HEK293T (cell line): ENCODE results near the gene CEP63.

Experiments
- CTCF ChIA-PET: fragments of 350-600 bp; formaldehyde crosslinking; extraction: SDS; loops from one replicate; lab custom pipeline; 2021; ENCODE audit warnings: antibody characterized with exemption, inconsistent platforms; lab: Yijun Ruan, JAX
- POLR2A ChIA-PET: fragments of 350-600 bp; formaldehyde crosslinking; extraction: SDS; loops from one replicate; lab custom pipeline; 2020; ENCODE audit warnings: antibody characterized with exemption, inconsistent platforms; lab: Yijun Ruan, JAX
- DNase-seq: peaks from one replicate; pipeline ENCODE4 v3.0.0; 2012; ENCODE audit warnings: mixed read lengths; ENCODE audit errors: extremely low spot score
- ARNT ChIP-seq: fragments of 450-650 bp; IDR thresholded peaks from 2 replicates; pipeline ENCODE4 v1.6.1; 2017; ENCODE audit warnings: mild to moderate bottlenecking
- BHLHE40 ChIP-seq: fragments of 450-650 bp; IDR thresholded peaks from 2 replicates; pipeline ENCODE4 v1.6.1; 2016; ENCODE audit warnings: mild to moderate bottlenecking, moderate library complexity, borderline replicate concordance
- CTBP1 ChIP-seq: fragments of 450-650 bp; IDR thresholded peaks from 2 replicates; pipeline ENCODE4 v1.6.1; 2016; ENCODE audit warnings: borderline replicate concordance
- ELF4 ChIP-seq: fragments of 450-650 bp; IDR thresholded peaks from 2 replicates; pipeline ENCODE4 v1.6.1; 2017; ENCODE audit warnings: antibody characterized with exemption
- FOXA1 ChIP-seq: fragments of 450-650 bp; IDR thresholded peaks from 2 replicates; pipeline ENCODE4 v1.6.1; 2016; ENCODE audit warnings: mild to moderate bottlenecking
- FOXK2 ChIP-seq: fragments of 450-650 bp; IDR thresholded peaks from 2 replicates; pipeline ENCODE4 v1.6.1; 2016; ENCODE audit warnings: mild to moderate bottlenecking
- FOXM1 ChIP-seq: fragments of 450-650 bp; IDR thresholded peaks from 2 replicates; pipeline ENCODE4 v1.6.1; 2017; ENCODE audit warnings: mild to moderate bottlenecking, borderline replicate concordance
- HDGF ChIP-seq: fragments of 450-650 bp; IDR thresholded peaks from 2 replicates; pipeline ENCODE4 v1.6.1; 2017; ENCODE audit warnings: antibody characterized with exemption, borderline replicate concordance
- L3MBTL2 ChIP-seq: fragments of 450-650 bp; conservative IDR thresholded peaks from 2 replicates; pipeline ENCODE4 v1.6.1; 2016; ENCODE audit warnings: mild to moderate bottlenecking
- LEF1 ChIP-seq: fragments of 450-650 bp; IDR thresholded peaks from 2 replicates; pipeline ENCODE4 v1.6.1; 2017; ENCODE audit warnings: mild to moderate bottlenecking, borderline replicate concordance
- NFRKB ChIP-seq: fragments of 450-650 bp; IDR thresholded peaks from 2 replicates; pipeline ENCODE4 v1.6.1; 2016; ENCODE audit warnings: mild to moderate bottlenecking, moderate library complexity
- PKNOX1 ChIP-seq: fragments of 450-650 bp; IDR thresholded peaks from 2 replicates; pipeline ENCODE4 v1.6.1; 2016
- SP1 ChIP-seq: fragments of 450-650 bp; IDR thresholded peaks from 2 replicates; pipeline ENCODE4 v1.6.1; 2017
- SUZ12 ChIP-seq: fragments of 450-650 bp; IDR thresholded peaks from 2 replicates; pipeline ENCODE4 v1.6.1; 2016; ENCODE audit warnings: mild to moderate bottlenecking
- TARDBP ChIP-seq: fragments of 450-650 bp; IDR thresholded peaks from 2 replicates; pipeline ENCODE4 v1.6.1; 2016
- ZNF384 ChIP-seq: fragments of 450-650 bp; IDR thresholded peaks from 2 replicates; pipeline ENCODE4 v1.6.1; 2016

Gene CEP63

GRCh38 chr3:134618478-134619300 is 132.8 kb downstream of the CEP63 start:
- ChIA-PET POLR2A (no interaction called here), CTCF (no interaction called here)
- TF ChIP-seq FOXM1 = no peak
- no peak for TF ChIP-seq ZNF384
- no peak for TF ChIP-seq CTBP1
- TF ChIP-seq ELF4 = no peak
- no peak for TF ChIP-seq PKNOX1
- no peak for TF ChIP-seq LEF1
- TF ChIP-seq BHLHE40 = no peak
- TF ChIP-seq SP1 = no peak
- TF ChIP-seq SUZ12 = no peak
- TF ChIP-seq ARNT = no peak
- no peak for TF ChIP-seq TARDBP
- no peak for TF ChIP-seq FOXK2
- TF ChIP-seq FOXA1 = no peak
- no peak for TF ChIP-seq L3MBTL2
- no peak for TF ChIP-seq HDGF
- no peak for TF ChIP-seq NFRKB
- DNase-seq = no peak

DNA sequence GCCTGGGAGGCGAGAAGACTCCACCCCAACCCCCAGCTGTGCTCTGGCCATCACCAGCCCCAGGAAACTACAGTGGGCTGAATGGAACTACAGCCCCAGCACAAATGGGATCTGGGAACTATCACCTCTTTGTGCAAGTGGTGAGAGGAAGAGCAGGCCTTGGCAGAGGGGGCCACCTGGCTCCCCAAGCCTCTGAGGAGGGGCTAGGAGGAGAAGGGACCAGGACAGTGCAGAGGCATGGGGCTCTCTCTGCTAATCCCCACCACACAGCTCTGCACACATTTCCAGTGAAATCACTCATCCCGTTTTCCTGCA is 133.4 kb downstream of the CEP63 start:
- TF ChIP-seq BHLHE40 (no peak), ARNT (no peak), FOXA1 (no peak), LEF1 (no peak), SP1 (no peak), FOXM1 (no peak), ELF4 (no peak), NFRKB (no peak), SUZ12 (no peak), TARDBP (no peak)
- no peak for DNase-seq
- CTCF ChIA-PET = no interaction called here
- POLR2A ChIA-PET = no interaction called here

DNA sequence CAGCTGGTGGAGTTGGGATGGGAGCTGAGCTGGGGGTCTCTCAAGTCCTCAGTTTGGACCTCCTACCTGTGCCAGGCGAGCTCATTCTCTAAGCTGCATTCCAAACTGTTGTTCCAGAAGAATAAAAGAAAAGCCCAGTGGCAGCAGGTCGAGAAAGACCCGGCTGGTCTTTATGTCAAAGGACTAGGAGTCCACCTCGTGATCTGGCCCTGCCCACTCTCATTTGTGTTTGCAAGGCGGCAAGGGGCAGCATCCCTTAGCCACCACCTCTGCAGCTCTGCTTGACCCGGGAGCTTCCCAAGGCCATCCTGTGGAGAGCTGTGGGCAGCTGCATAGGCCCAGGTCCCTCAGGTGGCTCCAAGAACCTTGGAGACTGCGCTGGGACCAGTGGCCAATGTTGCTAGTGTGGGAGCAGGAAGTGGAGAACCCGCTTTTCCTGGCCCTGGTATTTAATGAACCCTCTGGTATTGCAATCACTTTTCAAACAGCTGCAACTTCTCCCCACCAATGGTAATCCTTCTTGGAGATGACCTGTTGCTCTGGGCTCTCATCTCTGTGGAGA is 134.1 kb downstream of the CEP63 start:
- POLR2A ChIA-PET = no interaction called here
- CTCF ChIA-PET = interaction anchor here (0.6 kb wide), 1 partner anchor 21 kb away, joined by 3 read pairs; no protein-coding TSS in a partner anchor
- no peak for DNase-seq
- TF ChIP-seq FOXK2 (no peak), TARDBP (no peak), PKNOX1 (no peak), SP1 (no peak), ZNF384 (no peak), CTBP1 (no peak)

DNA sequence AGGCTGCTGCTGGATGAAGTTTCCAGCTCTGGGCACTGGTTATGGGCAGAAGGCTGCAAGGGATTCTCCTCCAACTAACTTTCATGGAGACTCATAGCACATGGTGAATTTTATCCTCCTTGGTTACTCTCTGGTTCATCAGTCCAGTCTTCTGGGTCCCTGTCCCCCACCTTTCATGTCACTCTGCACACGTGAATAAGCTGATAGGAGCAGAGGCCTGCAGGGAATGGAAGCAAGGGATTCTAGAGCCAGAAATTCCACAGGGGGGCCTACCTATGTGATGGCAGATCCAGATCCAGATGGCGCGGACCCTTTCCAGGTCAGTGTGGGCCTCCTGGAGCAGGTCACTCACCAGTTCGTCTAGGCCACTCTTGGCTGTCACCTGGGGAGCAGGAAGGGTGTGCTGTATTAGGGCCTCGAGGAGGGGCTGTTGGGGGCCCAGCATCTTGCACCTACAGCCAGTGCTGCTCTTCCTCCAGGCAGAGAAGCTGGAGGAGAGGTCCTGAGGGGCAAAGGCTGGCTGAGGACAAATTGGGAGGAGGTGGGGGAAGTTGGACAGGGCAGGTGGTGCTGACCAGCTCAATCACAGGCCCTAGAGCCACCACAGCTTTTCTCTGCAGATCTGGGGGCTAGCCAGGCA is 134.7 kb downstream of the CEP63 start:
- POLR2A ChIA-PET = no interaction called here
- CTCF ChIA-PET = no interaction called here
- DNase-seq = no peak
- TF ChIP-seq FOXA1 = no peak
- TF ChIP-seq LEF1 = no peak
- TF ChIP-seq SP1 = no peak
- TF ChIP-seq TARDBP = no peak
- no peak for TF ChIP-seq SUZ12
- TF ChIP-seq HDGF = no peak
- no peak for TF ChIP-seq ARNT
- no peak for TF ChIP-seq PKNOX1
- no peak for TF ChIP-seq L3MBTL2
- no peak for TF ChIP-seq BHLHE40
- TF ChIP-seq FOXM1 = no peak
- no peak for TF ChIP-seq FOXK2
- TF ChIP-seq NFRKB = no peak
- TF ChIP-seq ZNF384 = no peak
- TF ChIP-seq ELF4 = no peak

GRCh38 chr3:134621854-134622253 is 136.0 kb downstream of the CEP63 start:
- CTCF ChIA-PET = no interaction called here

GRCh38 chr3:134622806-134623365 is 137.0 kb downstream of the CEP63 start:
- TF ChIP-seq ARNT = no peak
- DNase-seq = no peak
- POLR2A ChIA-PET = no interaction called here
- CTCF ChIA-PET = interaction anchor here (0.5 kb wide), 1 partner anchor 16 kb away, joined by 4 read pairs; no protein-coding TSS in a partner anchor

More at GRCh38 chr3:134621854-134622253, 136.0 kb downstream of the CEP63 start:
- DNase-seq = no peak
- POLR2A ChIA-PET = no interaction called here
- TF ChIP-seq FOXK2 = no peak
- no peak for TF ChIP-seq L3MBTL2
- TF ChIP-seq ELF4 = no peak
